T-helper 2 cell treated with Interferon-gamma antibody and Interleukin-4, amounts not matched to agents 100 ng/mL and 5 ng/mL, for 36 hours (primary cell): ENCODE measurements around the gene TNFRSF14. TPM values are rescaled to one million over a fixed set of nuclear protein-coding genes. Genes with fewer than 3 reads are reported as not detected.
"Not testable (repeated sequence)": the region's sequence is repeated elsewhere in the genome, so short reads cannot be mapped to it uniquely, and the experiment has no call there.

Source experiments
- intact Hi-C: fragments of 100-400 bp; cut with micrococcal nuclease; formaldehyde crosslinking; loops from one replicate; pipeline ENCODE4 v1.15.1; 2023
- total RNA-seq: library from RNA; stranded (reverse); gene quantifications from 2 replicates; pipeline ENCODE4 v1.2.3, GENCODE V29; 2022

Gene TNFRSF14
- total RNA-seq, 1 donor from 2014 or later = 158 TPM

DNA sequence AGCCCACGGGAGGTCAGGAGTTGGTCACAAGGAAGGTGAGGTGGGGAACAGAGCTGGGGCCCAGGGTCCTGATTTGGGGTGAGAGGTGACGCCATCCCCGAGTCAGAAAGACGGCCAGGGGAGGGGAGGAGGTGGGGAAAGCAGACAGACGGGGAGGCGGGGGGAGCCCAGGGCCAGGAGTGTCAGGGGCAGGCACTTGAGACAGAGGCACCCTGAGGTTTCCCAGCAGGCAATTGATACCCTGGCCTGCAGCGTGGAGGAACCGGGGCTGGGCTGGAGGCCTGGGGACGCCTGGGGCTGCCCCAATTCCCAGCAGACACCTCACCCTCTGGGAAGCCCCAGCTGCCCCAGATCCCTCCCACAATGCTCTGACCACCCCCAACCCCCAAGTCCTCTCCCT is 3.1 kb upstream of the TNFRSF14 start:
- intact Hi-C loops = not testable (repeated sequence)

DNA sequence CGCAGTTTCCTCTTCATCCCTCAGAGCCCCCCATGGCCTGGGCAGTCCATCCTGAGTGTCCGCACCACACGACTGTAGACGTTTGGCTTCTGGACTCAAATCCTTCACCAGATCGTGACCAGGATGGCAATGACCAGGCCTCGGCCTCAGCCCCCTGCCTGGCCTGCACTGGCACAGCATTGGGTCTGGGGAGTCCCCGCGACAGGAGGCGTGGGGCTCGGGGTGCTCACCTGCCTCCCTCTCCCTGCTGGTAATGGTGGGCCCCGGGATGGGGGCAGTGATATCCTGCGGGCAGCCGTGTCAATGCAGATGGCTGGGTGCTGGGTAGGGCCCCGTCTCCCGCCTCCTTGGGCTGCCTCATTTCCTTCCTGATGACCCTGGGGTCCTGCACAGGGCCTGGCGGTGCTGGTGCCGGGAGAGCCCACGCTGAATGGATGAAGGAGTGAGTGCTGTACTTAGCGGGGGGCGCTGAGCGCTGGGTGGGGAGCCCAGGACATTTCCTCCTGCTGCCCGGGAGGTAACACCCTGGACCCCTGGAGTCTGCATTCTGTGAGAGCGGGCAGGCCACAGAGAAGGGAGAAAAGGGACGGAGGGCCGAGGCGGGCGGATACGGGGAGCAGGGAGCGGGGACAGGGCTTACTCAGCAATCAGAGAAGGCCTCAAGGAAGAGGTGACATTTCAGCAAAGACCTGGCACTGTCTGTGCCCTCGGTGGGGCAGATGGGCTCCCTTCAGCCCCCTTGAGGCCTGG is 2.1 kb upstream of the TNFRSF14 start:
- intact Hi-C loops = no loop called here

DNA sequence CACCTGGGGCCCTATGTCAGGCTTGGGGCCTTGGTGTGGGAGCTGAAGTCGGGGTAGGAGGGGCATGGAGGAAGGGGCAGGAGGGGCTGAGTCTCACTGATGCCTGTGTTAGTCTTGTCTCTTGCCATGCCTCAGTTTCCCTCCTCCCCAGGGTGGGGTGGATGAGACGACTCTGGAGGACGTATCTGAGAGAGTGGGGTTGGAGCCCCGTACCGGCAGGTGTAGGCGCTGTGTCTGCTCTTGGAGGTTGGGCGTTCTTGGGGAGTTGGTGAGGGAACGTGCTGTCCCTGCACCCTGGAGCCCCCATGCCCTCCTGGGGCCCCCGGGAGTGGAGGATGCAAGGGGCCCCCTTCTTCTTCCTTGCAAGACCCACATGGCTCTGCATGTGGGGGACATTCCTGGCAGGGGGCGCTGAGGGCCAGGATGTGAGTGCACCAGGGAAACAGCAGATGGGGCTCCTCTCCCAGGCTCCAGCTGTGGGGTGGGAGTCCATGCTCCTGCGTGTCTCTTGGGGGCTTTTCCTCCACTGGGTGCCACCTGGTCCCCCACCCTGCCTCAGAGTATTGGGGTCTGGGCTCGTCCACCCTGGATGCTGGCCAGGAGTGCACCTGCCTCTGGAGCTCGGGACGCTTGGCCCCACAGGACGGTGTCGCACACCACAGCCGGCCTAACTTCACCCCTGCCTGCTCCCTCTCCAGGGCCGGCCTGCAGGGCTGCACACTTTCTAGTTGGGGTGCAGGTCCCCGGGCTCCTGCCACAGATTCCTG is 1.4 kb upstream of the TNFRSF14 start:
- intact Hi-C loops = loop anchor here (1.0 kb wide), 1 partner anchor 31 kb away; the partner anchor contains the start of gene PRXL2B

DNA sequence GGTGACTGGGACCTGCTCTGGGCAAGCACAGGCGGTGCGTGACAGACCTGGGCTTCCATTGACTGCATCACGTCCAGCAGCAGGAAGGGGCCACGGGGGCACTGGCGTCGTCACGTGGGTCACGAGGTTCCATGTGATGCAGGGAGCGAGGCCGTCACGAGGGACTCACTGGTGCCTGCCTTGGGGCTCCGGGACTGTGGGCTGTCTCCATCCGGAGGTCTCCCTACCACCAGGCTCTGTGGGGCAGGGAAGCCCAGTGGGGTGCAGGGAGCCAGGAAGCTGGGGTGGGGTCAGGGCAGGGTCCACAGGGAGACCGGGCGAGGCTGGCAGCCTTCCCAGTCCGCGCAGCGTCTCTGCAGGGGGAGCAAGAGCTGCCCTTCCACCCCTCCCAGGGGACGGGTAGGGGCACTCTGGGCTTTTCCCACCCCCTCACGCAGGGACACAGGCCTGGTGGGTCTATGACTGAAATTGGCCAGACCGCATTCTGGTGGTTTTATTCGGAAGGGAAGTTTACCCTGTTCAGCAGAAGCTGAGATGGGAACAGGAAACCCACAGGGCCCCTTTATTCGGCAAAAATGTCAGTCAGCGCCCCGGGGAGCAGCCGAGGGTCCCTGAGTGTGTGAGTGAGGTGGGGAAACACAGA is 416 bp upstream of the TNFRSF14 start:
- intact Hi-C loops = loop anchor here (1.0 kb wide), 3 partner anchors 7 to 31 kb away; partner anchors contain the start of gene PRXL2B

DNA sequence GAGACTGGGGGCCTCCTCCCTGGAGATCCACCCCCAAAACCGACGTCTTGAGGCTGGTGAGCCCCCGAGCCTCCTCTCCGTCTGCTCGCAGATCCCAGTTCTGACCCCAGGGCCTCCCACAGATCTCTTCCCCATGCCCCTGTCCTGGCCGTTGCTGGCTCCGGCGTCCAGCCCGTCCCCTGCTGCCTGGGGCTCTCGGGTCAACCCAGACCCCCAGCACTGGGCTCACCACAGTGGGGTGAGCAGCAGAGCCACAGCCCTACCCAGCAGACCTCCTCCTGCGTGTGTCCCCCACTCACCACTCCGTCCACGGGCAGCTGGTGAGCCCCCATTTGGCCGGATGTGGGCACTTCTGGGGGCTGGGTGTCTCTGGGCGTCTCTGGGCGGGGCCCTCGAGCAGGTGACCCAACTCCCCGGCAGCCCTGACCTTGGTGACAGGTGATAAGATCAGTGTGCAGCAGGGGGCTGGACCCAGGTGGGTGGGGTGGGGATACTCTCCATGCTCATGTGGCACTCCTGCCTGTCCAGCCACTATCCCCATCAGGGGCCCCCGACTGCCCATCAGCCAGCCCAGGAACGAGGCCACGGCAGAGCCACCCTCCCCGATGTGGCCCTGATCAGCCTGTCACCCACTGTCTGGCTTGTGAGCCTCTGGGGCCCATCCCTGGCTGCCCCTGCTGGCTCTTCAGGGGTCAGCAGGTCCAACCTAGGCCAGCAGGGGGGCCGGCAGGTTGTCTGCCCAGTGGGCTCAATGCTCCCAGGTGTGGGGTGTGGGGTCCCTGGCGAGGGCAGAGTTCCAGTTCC is 709 bp downstream of the TNFRSF14 start:
- intact Hi-C loops = loop anchor here (1.0 kb wide), 2 partner anchors 9 to 21 kb away; no protein-coding TSS in a partner anchor

DNA sequence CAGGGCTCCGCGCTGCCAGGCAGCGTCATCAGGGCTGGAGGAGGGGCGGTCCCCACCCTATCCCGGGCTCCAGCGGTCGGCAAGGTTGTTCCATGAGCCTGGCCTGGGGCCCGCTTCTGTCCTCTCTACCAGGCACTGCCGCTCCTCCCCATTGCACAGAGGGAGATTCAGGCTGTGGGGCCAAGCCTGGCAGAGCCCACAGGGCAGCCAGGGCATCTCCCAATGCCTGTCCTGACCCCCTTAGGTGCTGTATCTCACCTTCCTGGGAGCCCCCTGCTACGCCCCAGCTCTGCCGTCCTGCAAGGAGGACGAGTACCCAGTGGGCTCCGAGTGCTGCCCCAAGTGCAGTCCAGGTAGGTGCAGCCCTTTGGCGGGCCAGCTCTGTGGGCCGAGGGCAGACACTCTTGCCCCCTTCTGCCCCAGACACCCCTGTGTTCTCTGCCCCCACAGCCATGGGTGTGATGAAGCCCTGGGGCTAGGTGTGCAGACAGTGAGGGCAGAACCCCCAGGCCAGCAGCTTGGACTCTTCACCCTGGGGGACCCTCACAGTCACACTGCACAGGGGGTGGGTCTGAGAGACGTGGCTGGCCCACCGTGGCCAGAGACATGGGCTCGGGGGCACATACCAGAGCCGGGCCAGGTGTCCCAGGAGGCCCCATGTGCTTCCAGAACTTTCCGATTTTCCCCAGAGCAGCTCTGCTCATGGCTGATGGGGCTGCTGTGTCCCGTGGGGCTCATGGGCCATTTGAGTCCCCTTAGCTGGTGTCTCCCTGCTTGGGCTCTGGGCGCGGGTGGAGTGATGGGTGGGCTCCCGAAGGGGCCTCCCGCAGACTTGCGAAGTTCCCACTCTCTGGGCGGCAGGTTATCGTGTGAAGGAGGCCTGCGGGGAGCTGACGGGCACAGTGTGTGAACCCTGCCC is 1.6 kb downstream of the TNFRSF14 start:
- intact Hi-C loops = no loop called here

DNA sequence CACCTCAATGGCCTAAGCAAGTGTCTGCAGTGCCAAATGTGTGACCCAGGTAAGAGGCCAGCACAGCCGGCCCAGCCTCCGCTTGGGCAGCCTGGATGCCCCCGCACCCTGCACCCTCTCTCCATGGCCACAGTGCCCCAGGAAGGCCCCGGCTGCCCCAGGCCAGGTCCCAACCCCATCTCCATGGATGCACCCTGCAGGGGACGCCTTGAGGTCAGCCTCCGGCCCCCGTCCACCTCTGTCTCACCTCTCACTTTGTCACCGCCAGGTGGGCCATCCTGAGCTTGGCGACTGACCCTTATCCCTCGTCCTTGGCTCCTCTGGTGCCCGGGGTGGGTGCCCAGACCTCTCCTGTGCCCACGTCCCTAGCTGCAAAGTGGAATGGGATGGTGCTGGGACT is 2.2 kb downstream of the TNFRSF14 start:
- intact Hi-C loops = no loop called here

DNA sequence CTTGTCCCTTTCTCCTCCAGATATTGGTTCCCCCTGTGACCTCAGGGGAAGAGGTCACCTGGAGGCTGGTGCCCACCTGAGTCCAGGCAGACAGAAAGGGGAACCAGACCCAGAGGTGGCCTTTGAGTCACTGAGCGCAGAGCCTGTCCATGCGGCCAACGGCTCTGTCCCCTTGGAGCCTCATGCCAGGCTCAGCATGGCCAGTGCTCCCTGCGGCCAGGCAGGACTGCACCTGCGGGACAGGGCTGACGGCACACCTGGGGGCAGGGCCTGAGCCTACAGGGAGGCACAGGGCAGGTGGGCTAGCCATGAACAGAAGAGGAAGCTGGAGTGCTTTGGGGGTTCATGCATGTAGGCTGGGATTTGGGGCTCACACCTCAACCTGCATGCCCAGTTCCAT is 2.7 kb downstream of the TNFRSF14 start:
- intact Hi-C loops = no loop called here

DNA sequence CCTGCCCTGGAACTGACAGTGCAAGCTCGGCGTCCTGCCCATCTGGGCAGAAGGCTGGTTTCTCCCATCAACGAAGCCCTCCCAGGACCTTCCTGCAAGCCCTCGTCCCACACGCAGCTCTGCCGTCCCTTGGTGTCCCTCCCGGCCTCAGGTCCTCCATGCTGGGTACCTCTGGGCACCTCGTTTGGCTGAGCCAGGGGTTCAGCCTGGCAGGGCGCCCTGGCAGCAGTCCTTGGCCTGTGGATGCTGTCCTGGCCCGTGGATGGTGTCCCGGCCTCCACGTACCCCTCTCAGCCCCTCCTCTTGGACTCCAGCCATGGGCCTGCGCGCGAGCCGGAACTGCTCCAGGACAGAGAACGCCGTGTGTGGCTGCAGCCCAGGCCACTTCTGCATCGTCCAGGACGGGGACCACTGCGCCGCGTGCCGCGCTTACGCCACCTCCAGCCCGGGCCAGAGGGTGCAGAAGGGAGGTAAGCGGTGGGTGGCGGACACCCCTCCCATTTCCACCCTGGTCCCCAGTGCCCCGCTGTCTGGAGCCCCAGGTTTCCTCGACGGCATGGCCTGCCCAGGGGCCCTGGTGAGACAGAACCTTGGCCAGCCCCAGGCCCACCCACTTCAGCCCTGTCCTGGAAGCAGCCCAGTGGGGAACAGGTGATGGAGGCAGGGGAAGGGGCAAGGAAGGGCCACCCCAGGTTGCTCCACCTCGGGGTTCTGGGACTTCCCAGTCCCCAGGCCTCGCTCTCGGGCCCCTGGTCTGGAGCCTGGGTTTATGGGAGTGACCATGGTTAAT is 3.5 kb downstream of the TNFRSF14 start:
- intact Hi-C loops = no loop called here

DNA sequence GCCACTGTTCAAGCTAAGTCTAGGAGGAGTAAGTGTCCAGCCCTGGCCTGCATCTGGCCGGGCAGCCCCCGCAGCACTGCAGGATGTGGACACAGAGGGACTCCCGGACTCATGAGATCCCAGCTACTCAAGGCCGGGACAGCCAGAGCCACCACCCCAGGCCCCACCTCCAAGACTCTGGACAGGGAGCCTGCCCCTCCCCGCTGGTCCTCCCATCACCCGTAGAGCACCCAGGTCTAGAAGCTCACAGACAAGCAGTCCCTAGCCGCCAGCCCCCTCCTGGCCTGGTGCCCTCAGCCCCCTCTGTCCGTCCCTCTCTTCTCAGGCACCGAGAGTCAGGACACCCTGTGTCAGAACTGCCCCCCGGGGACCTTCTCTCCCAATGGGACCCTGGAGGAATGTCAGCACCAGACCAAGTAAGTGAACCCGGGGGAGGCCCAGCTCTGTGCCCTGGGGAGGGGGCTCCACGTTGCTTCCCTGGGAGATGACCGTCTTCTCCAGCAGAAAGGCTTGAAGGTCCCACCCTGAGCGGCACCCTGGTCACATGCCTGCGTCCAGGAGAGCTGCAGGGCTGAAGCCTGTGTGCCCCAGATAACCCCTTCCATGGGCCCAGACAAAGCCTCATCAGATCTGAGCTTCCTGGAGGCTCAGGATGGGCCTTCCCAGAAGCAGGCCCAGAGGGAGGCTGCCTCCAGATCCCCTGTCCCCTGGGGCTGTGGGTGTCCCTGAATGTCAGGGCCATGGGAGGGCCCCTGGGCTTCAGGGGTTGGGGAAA is 4.3 kb downstream of the TNFRSF14 start:
- intact Hi-C loops = no loop called here

DNA sequence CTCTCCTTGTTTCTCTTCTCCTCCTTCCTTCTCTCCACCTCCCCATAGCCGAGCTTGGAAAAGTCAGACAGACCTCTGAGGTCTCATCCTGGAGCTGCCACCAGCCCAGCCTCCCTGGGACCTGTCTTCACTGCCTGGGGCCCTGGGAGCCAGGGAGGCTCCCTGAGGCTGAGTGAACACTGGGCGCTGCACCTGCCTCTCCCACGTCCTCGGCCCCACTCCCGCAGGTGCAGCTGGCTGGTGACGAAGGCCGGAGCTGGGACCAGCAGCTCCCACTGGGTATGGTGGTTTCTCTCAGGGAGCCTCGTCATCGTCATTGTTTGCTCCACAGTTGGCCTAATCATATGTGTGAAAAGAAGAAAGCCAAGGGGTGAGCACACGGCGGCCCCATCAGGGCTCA is 5.3 kb downstream of the TNFRSF14 start:
- intact Hi-C loops = no loop called here

DNA sequence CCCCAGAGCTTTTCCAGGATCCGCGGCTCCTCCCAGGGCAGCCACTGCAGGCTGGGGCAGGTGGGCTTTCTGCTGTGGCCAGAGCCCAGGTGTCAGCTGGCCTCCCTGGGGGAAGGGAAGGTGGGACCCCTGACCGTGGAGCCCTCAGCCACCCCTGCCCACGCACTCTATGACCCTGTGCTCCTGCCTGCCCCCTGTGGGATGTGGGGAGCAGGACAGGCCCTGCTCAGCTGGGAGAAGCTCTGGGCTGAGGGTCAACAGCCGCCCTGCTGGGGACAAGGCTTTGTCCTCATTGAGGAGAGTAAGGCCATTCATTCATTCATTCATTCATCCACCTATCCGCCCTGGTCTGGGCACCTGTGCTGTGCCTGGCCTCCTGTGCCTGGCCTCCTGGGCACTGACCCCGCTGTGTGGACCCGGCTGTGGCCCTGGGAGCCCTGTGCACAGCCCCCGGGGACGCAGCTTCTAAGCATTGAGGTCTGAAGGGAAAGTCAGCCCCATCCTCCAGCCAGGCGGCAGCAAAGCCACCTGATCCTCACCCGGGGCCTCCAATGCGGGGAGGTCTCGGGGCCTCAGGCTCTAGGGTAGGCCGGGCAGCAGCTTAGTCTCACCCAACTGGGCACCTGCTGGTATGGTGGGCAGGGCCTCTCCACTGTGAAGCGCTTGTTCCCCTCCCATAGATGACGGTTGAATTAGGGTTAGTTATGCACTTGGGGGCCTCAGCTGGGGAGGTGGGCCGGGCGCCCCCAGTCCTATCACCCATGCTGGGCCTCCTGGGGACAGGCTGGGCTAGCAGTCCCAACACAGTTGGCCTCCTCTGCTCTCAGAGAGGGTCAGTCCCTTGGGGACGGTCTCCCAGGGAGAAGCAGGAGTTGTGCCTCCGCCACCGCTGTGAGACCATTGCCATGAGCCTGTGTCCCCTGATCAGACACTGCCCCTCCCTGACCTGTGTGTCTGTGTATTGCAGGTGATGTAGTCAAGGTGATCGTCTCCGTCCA is 6.0 kb downstream of the TNFRSF14 start:
- intact Hi-C loops = no loop called here

DNA sequence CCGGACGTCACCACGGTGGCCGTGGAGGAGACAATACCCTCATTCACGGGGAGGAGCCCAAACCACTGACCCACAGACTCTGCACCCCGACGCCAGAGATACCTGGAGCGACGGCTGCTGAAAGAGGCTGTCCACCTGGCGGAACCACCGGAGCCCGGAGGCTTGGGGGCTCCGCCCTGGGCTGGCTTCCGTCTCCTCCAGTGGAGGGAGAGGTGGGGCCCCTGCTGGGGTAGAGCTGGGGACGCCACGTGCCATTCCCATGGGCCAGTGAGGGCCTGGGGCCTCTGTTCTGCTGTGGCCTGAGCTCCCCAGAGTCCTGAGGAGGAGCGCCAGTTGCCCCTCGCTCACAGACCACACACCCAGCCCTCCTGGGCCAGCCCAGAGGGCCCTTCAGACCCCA is 7.0 kb downstream of the TNFRSF14 start:
- intact Hi-C loops = no loop called here

DNA sequence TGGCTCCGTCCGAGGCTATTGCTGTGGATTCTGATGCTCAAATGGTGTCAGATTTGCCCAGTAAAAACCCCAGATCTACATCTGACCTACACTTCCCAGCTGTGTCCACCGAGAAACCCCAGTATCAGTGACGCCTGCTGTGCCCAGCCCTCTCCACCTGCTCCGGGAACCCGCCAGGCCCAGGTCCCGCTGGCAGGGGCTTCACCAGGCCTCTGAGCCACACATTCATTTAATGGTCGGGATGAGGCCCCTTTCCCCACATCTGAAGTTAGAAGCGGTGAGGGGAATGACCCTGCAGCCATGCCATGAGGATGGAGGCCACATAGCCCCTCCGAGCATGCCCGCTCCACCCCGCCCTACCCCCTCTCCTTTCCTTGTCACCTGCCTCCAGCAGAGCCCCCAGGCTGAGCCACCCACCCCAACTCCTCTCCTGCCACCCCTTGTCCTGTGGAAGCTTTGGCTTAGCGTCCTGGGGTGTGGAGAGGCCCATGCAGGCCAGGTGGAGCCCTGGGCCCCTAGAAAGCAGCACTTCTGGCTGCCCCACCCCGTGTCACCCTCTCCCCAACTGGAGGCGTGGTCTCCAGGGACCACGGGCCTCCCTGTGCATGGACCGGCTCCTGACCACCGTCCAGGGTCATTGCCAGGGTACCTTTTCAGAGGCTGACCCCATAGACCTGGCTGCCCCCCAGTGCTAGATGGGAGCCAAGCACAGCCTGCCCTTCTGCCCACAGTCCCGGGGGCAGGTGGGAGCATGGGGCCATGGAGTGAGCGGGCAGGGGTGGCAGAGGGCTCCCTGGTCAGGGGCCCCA is 8.0 kb downstream of the TNFRSF14 start:
- intact Hi-C loops = no loop called here

DNA sequence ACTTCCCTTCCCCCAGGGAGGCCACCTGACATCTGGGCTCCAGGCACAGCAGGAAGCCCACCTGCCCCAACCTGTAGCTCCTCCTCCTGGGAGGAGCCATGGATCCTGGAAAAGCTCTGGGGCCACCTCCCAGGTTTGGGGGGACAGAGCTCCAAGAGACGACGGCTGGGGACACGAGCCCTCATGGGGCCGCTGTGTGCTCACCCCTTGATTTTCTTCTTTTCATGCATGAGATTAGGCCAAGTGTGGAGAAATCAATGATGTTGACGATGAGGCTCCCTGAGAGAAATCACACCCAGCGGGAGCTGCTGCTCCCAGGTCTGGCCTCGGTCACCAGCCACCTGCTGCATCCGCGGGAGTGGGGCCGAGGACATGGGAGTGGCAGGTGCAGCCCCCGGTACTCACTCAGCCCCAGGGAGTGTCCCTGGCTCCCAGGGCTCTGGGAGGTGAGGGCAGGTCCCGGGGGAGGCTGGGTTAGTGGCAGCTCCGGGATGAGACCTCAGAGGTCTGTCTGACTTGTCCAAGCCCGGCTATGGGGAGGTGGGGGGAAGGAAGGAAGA is 8.7 kb downstream of the TNFRSF14 start:
- intact Hi-C loops = no loop called here
